ENCODE measurements around the gene ARL8A. TPM values are rescaled to one million over a fixed set of nuclear protein-coding genes. Genes with fewer than 3 reads are reported as not detected.

Gene ARL8A
- total RNA-seq, 6 donors from 2014 or later, result 65.7 to 96.3 (median 88.4) TPM

DNA sequence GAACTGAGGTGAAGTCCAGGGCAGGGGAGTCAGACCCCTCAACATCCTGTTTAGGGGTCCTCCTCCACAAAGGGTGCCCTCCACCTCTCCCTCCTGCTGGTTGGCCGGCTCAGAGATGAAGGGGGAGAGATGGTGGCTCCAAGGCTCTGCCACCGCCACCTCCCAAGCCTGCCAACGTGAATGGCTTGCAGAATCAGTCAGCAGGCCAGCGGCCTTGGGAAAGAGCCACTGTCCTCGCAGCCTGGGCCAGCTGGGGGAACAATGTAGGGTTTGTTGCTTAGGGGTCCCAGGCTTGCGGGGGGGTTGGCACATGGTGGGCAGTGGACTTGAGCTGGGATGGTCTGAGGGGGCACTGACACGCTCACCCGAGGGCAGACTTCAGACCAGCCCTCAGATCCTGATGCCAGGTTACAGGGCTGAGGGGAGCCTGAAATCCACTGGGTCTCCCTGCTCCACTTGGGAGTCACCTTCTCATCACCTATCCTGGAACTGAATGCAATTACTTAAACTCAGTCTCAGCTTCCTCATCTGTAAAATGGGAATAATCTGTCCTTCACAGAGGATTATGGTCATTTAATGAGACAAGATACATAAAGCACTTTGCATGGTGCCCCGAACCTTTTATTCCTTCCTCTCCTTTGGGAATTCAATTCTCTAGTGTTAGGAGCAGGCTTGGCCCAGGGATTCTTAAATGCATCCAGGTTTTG, 13.6 kb downstream of the ARL8A start:
- 64 to 83% methylated on average over 3 to 7 of the region's 9 CpGs for WGBS, 2 donors
- Histone ChIP-seq H3K27me3 (no peaks in the 10 kb centered on the region), H3K36me3 (peaks cover 4 to 37% (median 32%) of the 10 kb centered on the region in 4 donors), H3K4me3 (no peak overlapping the region), H3K9me3 (no peaks in the 10 kb centered on the region), H3K27ac (peak overlapping the region; percentile 83 to 89 (median 88)), H3K4me1 (peaks cover 27 to 37% (median 30%) of the 10 kb centered on the region in 4 donors)
- DNase-seq (no peak), ATAC-seq (ENCODE audit: low FRiP score in 2 of 2) (no peak)
- TF ChIP-seq EP300 (IDR thresholded peaks at IDR 0.05) (no peak), POLR2AphosphoS5 (IDR thresholded peaks at IDR 0.05) (no peak), POLR2A (IDR thresholded peaks at IDR 0.05) (no peak)
- TF ChIP-seq, protein P1, sequence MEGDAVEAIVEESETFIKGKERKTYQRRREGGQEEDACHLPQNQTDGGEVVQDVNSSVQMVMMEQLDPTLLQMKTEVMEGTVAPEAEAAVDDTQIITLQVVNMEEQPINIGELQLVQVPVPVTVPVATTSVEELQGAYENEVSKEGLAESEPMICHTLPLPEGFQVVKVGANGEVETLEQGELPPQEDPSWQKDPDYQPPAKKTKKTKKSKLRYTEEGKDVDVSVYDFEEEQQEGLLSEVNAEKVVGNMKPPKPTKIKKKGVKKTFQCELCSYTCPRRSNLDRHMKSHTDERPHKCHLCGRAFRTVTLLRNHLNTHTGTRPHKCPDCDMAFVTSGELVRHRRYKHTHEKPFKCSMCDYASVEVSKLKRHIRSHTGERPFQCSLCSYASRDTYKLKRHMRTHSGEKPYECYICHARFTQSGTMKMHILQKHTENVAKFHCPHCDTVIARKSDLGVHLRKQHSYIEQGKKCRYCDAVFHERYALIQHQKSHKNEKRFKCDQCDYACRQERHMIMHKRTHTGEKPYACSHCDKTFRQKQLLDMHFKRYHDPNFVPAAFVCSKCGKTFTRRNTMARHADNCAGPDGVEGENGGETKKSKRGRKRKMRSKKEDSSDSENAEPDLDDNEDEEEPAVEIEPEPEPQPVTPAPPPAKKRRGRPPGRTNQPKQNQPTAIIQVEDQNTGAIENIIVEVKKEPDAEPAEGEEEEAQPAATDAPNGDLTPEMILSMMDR (IDR thresholded peaks at IDR 0.05), result no peak

DNA sequence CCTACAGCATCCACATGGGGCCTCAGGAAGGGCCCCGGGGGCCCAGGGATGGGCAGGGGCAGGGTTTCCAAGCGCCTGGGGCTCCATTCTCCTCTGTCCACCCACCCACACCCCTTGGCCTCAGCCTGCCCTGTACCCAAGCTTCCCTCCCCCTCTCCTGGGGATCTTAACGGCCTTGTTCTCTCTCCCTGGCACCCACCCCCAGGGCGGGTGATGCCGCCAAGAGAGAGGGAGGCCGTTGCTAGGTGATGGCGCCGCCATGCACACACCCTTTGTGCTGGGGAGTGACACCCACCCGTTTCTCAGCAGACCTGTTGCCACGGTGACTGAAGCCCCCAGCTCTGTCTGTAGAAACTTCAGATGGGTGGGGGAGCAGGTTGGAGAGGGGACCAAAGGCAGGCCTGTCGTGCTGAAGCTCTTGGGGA, 14.2 kb downstream of the ARL8A start:
- DNase-seq (peak in 1 of 2 donors; percentile 60), ATAC-seq (ENCODE audit: low FRiP score in 2 of 2) (no peak)
- Histone ChIP-seq H3K4me1 (peaks cover 27 to 37% (median 30%) of the 10 kb centered on the region in 4 donors), H3K4me3 (no peak overlapping the region), H3K27me3 (no peaks in the 10 kb centered on the region), H3K9me3 (no peaks in the 10 kb centered on the region), H3K36me3 (peaks cover 4 to 31% (median 27%) of the 10 kb centered on the region in 4 donors), H3K27ac (peak overlapping the region in 2 of 4 donors; percentile 45 to 83)
- TF ChIP-seq POLR2AphosphoS5 (IDR thresholded peaks at IDR 0.05) (no peak), POLR2A (IDR thresholded peaks at IDR 0.05) (no peak), EP300 (IDR thresholded peaks at IDR 0.05) (no peak)
- TF ChIP-seq, protein P1 (IDR thresholded peaks at IDR 0.05), result no peak
- 47 to 59% methylated on average over 6 to 10 of the region's 11 CpGs for WGBS, 2 donors

DNA sequence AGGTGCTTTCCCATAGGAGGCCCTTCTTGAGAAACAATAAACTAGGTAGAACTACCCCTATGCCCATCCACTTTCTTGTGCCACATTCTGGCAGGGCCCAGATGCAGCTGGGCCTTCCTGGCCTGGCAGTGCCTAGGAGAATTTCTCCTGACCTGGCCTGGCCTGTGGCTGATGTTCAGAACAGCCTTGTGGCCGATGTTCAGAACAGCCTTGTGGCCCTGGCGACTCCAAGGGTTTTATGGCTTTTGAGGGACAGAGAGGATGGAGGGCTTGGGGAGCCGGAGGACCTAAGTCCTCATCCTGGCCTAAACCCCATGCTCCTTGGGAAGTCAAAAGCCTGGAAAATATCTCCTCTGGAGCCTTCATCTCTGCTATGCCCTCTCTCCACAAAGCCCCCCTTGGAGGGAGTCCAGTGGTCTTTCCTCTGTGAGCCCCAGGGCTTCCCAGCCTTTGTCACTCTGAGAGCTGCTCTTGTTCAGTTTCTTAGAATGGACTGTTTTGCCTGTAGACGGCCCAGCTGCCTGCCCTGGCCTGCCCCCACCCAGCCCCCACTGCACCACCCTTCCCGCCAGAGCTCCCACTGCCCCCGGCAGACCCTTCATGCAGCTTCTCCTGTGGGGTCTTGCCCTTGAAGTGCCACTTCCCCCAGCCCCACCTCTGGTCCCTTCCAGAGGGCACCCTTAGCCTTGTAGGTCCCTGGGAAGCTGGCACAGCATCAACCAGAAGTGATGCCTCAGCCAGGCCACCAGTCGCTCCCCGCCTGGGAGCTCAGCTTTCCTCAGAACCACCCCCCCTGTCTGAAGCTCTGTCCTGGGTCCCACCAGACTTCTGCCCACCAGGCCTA, 14.9 kb downstream of the ARL8A start:
- no peak for ATAC-seq (ENCODE audit: low FRiP score in 2 of 2)
- Histone ChIP-seq H3K9me3 (no peaks in the 10 kb centered on the region), H3K27me3 (no peaks in the 10 kb centered on the region), H3K4me3 (no peak overlapping the region), H3K4me1 (peaks cover 27 to 37% (median 28%) of the 10 kb centered on the region in 4 donors), H3K36me3 (peaks cover 4 to 27% (median 22%) of the 10 kb centered on the region in 4 donors), H3K27ac (peak overlapping the region in 2 of 4 donors; percentile 45 to 83)
- WGBS, 2 donors, result 66 to 87% methylated on average over 6 to 7 of the region's 8 CpGs
- TF ChIP-seq POLR2AphosphoS5 (IDR thresholded peaks at IDR 0.05), result no peak
- TF ChIP-seq, protein P1 (IDR thresholded peaks at IDR 0.05), result no peak
- TF ChIP-seq EP300 (IDR thresholded peaks at IDR 0.05), result no peak
- no peak for TF ChIP-seq POLR2A (IDR thresholded peaks at IDR 0.05)
- DNase-seq, result no peak

DNA sequence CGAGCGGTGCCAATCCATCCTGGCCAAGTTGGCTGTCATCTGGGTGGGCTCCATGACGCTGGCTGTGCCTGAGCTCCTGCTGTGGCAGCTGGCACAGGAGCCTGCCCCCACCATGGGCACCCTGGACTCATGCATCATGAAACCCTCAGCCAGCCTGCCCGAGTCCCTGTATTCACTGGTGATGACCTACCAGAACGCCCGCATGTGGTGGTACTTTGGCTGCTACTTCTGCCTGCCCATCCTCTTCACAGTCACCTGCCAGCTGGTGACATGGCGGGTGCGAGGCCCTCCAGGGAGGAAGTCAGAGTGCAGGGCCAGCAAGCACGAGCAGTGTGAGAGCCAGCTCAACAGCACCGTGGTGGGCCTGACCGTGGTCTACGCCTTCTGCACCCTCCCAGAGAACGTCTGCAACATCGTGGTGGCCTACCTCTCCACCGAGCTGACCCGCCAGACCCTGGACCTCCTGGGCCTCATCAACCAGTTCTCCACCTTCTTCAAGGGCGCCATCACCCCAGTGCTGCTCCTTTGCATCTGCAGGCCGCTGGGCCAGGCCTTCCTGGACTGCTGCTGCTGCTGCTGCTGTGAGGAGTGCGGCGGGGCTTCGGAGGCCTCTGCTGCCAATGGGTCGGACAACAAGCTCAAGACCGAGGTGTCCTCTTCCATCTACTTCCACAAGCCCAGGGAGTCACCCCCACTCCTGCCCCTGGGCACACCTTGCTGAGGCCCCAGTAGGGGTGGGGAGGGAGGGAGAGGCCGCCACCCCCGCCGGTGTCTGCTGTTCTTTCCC, 16.5 kb downstream of the ARL8A start:
- ATAC-seq (ENCODE audit: low FRiP score in 2 of 2) (no peak), DNase-seq (peak in 1 of 2 donors; percentile 74)
- Histone ChIP-seq H3K9me3 (no peaks in the 10 kb centered on the region), H3K27me3 (no peaks in the 10 kb centered on the region), H3K4me3 (no peak overlapping the region), H3K27ac (no peak overlapping the region), H3K4me1 (peaks cover 16 to 26% (median 19%) of the 10 kb centered on the region in 4 donors), H3K36me3 (peaks cover 0 to 11% (median 6%) of the 10 kb centered on the region in 4 donors)
- WGBS, 2 donors, result 96 to 98% methylated on average over 17 to 26 of the region's 26 CpGs
- TF ChIP-seq, protein P1 (IDR thresholded peaks at IDR 0.05), result no peak
- TF ChIP-seq POLR2AphosphoS5 (IDR thresholded peaks at IDR 0.05) (no peak), POLR2A (IDR thresholded peaks at IDR 0.05) (no peak), EP300 (IDR thresholded peaks at IDR 0.05) (no peak)

Measured in upper lobe of left lung (tissue), 6 donors.